SK-N-SH treated with all-trans-retinoic acid at 6 μM for 48 hours (cell line): Measurements from ENCODE around the gene DPP9.

Source experiments
- ATAC-seq: fragments of 200-7000 bp; cut with Tn5 transposase; 3 replicates; pipeline ENCODE4 v1.9.1; 2020; ENCODE audit warnings: mild to moderate bottlenecking, moderate library complexity
- ARNTL ChIP-seq: fragments of 450-650 bp; formaldehyde crosslinking; IDR thresholded peaks from 2 replicates; pipeline ENCODE4 v1.5.0; 2020; ENCODE audit warnings: low read depth, mild to moderate bottlenecking, moderate library complexity, borderline replicate concordance
- BACH2 ChIP-seq: fragments of 250-450 bp; sonication (Bioruptor Pico); IDR thresholded peaks from 2 replicates; pipeline ENCODE4 v1.9.0; 2021; ENCODE audit warnings: mild to moderate bottlenecking, borderline replicate concordance
- CSDC2 ChIP-seq: fragments of 250-450 bp; sonication (Bioruptor Pico); IDR thresholded peaks from 2 replicates; pipeline ENCODE4 v1.5.0; 2020; ENCODE audit warnings: mild to moderate bottlenecking, moderate library complexity
- ESRRG ChIP-seq: fragments of 250-450 bp; sonication (Bioruptor Pico); IDR thresholded peaks from 2 replicates; pipeline ENCODE4 v1.6.1; 2021; ENCODE audit warnings: mild to moderate bottlenecking
- GLIS3 ChIP-seq: fragments of 250-450 bp; sonication (Bioruptor Pico); IDR thresholded peaks from 2 replicates; pipeline ENCODE4 v1.5.0; 2020; ENCODE audit warnings: mild to moderate bottlenecking, moderate library complexity
- OSR1 ChIP-seq: fragments of 250-450 bp; sonication (Bioruptor Pico); IDR thresholded peaks from 2 replicates; pipeline ENCODE4 v1.8.0; 2022; ENCODE audit warnings: moderate library complexity, mild to moderate bottlenecking, inconsistent platforms
- RARB ChIP-seq: fragments of 250-450 bp; sonication (Bioruptor Pico); IDR thresholded peaks from 2 replicates; pipeline ENCODE4 v1.8.0; 2021; ENCODE audit warnings: mild to moderate bottlenecking, moderate library complexity
- SNAI2 ChIP-seq: fragments of 250-450 bp; sonication (Bioruptor Pico); IDR thresholded peaks from 2 replicates; pipeline ENCODE4 v1.5.0; 2020; ENCODE audit warnings: mild to moderate bottlenecking, moderate library complexity
- TCF4 ChIP-seq: fragments of 250-450 bp; sonication (Bioruptor Pico); IDR thresholded peaks from 2 replicates; pipeline ENCODE4 v1.8.0; 2021; ENCODE audit warnings: mild to moderate bottlenecking, moderate library complexity, borderline replicate concordance
- TOX ChIP-seq: fragments of 250-450 bp; sonication (Bioruptor Pico); IDR thresholded peaks from 2 replicates; pipeline ENCODE4 v1.8.0; 2021; ENCODE audit warnings: mild to moderate bottlenecking, moderate library complexity, borderline replicate concordance
- ZC3H10 ChIP-seq: fragments of 250-450 bp; sonication (Bioruptor Pico); IDR thresholded peaks from 2 replicates; pipeline ENCODE4 v1.5.1; 2021; ENCODE audit warnings: mild to moderate bottlenecking, moderate library complexity
- ZFP30 ChIP-seq: fragments of 450-650 bp; formaldehyde crosslinking; IDR thresholded peaks from 2 replicates; pipeline ENCODE4 v1.5.0; 2022; ENCODE audit warnings: mild to moderate bottlenecking, moderate library complexity
- ZNF70 ChIP-seq: fragments of 450-650 bp; formaldehyde crosslinking; IDR thresholded peaks from 2 replicates; pipeline ENCODE4 v1.5.0; 2020; ENCODE audit warnings: mild to moderate bottlenecking, moderate library complexity
- ZNF8 ChIP-seq: fragments of 450-650 bp; formaldehyde crosslinking; IDR thresholded peaks from 2 replicates; pipeline ENCODE4 v1.5.0; 2020; ENCODE audit warnings: mild to moderate bottlenecking, moderate library complexity
- TF ChIP-seq, protein P1 (sequence below): fragments of 250-450 bp; sonication (Bioruptor Pico); IDR thresholded peaks from 2 replicates; pipeline ENCODE4 v1.8.0; 2021; ENCODE audit warnings: low read depth, mild to moderate bottlenecking, moderate library complexity, borderline replicate concordance
- TF ChIP-seq, protein P2 (sequence below): fragments of 250-450 bp; sonication (Bioruptor Pico); IDR thresholded peaks from 2 replicates; pipeline ENCODE4 v1.5.0; 2020; ENCODE audit warnings: mild to moderate bottlenecking, moderate library complexity
- TF ChIP-seq, protein P3 (sequence below): fragments of 250-450 bp; sonication (Bioruptor Pico); IDR thresholded peaks from 2 replicates; pipeline ENCODE4 v1.8.0; 2020; ENCODE audit warnings: mild to moderate bottlenecking, moderate library complexity, borderline replicate concordance
- TF ChIP-seq, protein P4 (sequence below): fragments of 250-450 bp; sonication (Bioruptor Pico); IDR thresholded peaks from 2 replicates; pipeline ENCODE4 v1.5.1; 2020; ENCODE audit warnings: low read depth, mild to moderate bottlenecking, moderate library complexity
- TF ChIP-seq, protein P5 (sequence below): fragments of 250-450 bp; sonication (Bioruptor Pico); IDR thresholded peaks from 2 replicates; pipeline ENCODE4 v1.5.1; 2021; ENCODE audit warnings: mild to moderate bottlenecking, moderate library complexity

DPP9 gene

DNA sequence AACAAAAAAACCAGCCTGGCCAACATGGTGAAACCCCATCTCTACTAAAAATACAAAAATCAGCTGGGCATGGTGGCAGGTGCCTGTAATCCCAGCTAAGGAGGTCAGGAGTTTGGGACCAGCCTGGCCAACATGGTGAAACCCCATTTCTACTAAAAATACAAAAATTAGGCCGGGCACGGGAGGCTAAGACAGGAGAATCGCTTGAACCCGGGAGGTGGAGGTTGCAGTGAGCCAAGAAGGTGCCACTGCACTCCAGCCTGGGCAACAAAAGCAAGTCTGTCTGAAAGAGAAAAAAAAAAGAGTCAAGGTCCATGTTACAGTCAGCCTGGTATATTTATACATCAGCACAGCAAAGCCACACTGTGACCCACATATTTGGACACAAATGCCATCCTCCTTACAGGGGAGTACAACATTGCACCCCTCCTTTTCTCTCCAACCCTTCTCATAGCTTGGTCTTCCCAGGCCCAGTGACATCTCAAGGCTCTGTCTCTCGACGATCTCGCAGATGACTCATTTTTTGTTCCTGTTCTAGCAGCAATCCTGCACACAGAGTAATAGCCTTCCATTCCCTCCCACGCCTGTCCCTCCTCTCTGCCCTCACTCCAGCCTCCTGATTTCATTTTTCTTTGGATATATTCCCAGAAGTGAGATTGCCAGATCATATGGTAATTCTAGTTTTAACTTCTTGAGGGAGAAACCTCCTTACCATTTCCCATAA lies 21.0 kb upstream of the DPP9 start:
- ATAC-seq, result peak; percentile 99
- TF ChIP-seq, protein P1, sequence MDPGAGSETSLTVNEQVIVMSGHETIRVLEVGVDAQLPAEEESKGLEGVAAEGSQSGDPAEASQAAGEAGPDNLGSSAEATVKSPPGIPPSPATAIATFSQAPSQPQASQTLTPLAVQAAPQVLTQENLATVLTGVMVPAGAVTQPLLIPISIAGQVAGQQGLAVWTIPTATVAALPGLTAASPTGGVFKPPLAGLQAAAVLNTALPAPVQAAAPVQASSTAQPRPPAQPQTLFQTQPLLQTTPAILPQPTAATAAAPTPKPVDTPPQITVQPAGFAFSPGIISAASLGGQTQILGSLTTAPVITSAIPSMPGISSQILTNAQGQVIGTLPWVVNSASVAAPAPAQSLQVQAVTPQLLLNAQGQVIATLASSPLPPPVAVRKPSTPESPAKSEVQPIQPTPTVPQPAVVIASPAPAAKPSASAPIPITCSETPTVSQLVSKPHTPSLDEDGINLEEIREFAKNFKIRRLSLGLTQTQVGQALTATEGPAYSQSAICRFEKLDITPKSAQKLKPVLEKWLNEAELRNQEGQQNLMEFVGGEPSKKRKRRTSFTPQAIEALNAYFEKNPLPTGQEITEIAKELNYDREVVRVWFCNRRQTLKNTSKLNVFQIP, result no peak
- TF ChIP-seq ESRRG (CRISPR knock-in tag) (no peak), BACH2 (CRISPR knock-in tag) (no peak), SNAI2 (CRISPR knock-in tag) (no peak), ARNTL (CRISPR knock-in tag) (no peak), RARB (CRISPR knock-in tag) (no peak), OSR1 (no peak), ZC3H10 (CRISPR knock-in tag) (no peak), TOX (CRISPR knock-in tag) (no peak), ZNF70 (CRISPR knock-in tag) (no peak), ZFP30 (CRISPR knock-in tag) (no peak), CSDC2 (no peak), GLIS3 (CRISPR knock-in tag) (no peak)
- TF ChIP-seq, protein P2, sequence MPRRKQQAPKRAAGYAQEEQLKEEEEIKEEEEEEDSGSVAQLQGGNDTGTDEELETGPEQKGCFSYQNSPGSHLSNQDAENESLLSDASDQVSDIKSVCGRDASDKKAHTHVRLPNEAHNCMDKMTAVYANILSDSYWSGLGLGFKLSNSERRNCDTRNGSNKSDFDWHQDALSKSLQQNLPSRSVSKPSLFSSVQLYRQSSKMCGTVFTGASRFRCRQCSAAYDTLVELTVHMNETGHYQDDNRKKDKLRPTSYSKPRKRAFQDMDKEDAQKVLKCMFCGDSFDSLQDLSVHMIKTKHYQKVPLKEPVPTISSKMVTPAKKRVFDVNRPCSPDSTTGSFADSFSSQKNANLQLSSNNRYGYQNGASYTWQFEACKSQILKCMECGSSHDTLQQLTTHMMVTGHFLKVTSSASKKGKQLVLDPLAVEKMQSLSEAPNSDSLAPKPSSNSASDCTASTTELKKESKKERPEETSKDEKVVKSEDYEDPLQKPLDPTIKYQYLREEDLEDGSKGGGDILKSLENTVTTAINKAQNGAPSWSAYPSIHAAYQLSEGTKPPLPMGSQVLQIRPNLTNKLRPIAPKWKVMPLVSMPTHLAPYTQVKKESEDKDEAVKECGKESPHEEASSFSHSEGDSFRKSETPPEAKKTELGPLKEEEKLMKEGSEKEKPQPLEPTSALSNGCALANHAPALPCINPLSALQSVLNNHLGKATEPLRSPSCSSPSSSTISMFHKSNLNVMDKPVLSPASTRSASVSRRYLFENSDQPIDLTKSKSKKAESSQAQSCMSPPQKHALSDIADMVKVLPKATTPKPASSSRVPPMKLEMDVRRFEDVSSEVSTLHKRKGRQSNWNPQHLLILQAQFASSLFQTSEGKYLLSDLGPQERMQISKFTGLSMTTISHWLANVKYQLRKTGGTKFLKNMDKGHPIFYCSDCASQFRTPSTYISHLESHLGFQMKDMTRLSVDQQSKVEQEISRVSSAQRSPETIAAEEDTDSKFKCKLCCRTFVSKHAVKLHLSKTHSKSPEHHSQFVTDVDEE, result no peak
- TF ChIP-seq, protein P3, sequence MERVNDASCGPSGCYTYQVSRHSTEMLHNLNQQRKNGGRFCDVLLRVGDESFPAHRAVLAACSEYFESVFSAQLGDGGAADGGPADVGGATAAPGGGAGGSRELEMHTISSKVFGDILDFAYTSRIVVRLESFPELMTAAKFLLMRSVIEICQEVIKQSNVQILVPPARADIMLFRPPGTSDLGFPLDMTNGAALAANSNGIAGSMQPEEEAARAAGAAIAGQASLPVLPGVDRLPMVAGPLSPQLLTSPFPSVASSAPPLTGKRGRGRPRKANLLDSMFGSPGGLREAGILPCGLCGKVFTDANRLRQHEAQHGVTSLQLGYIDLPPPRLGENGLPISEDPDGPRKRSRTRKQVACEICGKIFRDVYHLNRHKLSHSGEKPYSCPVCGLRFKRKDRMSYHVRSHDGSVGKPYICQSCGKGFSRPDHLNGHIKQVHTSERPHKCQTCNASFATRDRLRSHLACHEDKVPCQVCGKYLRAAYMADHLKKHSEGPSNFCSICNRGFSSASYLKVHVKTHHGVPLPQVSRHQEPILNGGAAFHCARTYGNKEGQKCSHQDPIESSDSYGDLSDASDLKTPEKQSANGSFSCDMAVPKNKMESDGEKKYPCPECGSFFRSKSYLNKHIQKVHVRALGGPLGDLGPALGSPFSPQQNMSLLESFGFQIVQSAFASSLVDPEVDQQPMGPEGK (CRISPR knock-in tag), result no peak
- TF ChIP-seq, protein P4, sequence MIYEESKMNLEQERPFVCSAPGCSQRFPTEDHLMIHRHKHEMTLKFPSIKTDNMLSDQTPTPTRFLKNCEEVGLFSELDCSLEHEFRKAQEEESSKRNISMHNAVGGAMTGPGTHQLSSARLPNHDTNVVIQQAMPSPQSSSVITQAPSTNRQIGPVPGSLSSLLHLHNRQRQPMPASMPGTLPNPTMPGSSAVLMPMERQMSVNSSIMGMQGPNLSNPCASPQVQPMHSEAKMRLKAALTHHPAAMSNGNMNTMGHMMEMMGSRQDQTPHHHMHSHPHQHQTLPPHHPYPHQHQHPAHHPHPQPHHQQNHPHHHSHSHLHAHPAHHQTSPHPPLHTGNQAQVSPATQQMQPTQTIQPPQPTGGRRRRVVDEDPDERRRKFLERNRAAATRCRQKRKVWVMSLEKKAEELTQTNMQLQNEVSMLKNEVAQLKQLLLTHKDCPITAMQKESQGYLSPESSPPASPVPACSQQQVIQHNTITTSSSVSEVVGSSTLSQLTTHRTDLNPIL (CRISPR knock-in tag), result no peak
- TF ChIP-seq, protein P5, sequence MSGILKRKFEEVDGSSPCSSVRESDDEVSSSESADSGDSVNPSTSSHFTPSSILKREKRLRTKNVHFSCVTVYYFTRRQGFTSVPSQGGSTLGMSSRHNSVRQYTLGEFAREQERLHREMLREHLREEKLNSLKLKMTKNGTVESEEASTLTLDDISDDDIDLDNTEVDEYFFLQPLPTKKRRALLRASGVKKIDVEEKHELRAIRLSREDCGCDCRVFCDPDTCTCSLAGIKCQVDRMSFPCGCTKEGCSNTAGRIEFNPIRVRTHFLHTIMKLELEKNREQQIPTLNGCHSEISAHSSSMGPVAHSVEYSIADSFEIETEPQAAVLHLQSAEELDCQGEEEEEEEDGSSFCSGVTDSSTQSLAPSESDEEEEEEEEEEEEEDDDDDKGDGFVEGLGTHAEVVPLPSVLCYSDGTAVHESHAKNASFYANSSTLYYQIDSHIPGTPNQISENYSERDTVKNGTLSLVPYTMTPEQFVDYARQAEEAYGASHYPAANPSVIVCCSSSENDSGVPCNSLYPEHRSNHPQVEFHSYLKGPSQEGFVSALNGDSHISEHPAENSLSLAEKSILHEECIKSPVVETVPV (CRISPR knock-in tag), result no peak

DNA sequence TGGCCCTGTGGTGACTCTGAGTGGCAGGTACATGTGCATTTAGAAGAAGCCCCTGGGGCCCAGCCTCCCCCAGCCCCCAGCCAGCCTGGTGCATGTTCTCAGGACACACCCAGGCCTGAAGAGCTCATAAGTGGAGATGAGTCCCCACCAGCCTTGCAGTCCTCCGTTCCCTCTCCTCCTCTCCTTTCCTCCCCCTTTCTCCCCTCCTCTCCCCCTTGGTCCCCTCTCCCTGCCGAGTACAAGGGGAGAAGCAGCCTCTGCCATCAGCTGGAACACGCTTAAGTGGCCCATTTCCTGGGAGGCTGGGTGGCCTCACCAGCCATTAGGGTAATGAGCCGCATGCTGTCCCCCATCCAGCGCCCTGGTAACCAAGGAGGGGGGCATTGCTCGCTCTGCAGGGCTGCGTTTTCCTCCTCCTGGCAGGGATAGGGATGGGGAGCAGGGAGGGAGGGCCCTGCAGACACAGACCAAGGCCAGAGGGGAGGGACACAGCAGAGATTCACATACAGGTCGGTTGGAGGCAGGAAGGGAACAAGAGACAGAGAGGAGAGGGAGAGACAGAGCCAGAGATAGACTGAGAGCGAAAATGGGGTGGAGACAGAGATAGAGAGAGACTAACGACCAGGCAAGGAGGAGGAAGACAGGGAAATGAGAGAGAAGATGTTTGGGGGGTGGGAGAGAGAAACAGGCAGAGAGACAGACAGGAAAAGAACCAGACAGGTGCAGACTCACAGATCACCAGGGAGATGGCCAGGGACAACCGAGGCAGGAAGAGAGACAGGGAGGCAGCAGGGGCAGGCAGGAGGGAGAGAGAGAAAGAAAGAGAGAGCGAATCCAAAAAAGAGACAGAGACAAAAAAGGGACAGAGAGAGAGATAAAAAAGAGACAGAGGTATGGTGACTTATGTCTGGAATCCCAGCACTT lies 19.3 kb upstream of the DPP9 start:
- TF ChIP-seq GLIS3 (CRISPR knock-in tag) (no peak), ZC3H10 (CRISPR knock-in tag) (no peak)
- peak; percentile 17; the same call in 1 of the 3 replicates for ATAC-seq

DNA sequence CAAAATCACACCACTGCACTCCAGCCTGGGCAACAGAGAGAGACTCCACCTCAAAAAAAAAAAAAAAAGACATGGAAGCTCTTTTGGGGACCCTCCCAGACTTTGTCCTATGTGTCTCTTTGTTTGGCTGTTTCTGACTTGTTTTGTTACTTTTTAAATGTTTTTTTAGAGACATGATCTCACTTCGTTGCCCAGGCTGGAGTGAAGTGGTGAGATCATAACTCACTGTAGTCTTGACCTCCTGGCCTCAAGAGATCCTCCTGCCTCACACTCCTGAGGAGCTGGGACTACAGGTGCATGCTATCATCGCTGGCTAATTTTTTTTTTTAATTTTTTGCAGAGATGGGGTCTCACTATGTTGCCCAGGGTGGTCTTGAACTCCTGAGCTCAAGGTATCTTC lies 16.4 kb upstream of the DPP9 start:
- no peak for TF ChIP-seq ZNF70 (CRISPR knock-in tag)
- no peak for ATAC-seq

DNA sequence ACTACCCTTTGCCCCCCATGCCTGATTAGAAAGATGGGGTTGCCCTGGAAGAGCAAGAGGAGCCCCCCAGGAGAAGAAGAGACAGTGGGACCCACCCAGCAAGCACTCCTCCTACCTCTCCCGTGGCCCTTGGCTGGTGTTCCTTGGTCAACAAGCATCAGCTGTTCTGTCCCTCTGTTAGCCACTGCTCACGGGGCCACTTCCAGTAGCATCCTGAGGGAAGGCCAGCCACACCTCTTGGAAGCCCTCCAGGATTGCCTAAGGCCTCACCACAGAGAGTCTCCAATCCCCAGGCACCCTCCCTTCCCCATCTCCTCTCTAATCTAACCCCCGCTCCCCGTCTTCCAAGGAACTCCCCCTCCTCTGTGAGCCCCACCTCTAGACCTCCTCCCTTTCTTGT lies 15.1 kb upstream of the DPP9 start:
- ATAC-seq, result no peak
- TF ChIP-seq TCF4 (CRISPR knock-in tag), result no peak
- no peak for TF ChIP-seq ZNF8 (CRISPR knock-in tag)
- no peak for TF ChIP-seq CSDC2
- TF ChIP-seq ZNF70 (CRISPR knock-in tag), result no peak
- TF ChIP-seq ARNTL (CRISPR knock-in tag), result no peak
- TF ChIP-seq, protein P2, result no peak
- no peak for TF ChIP-seq ZC3H10 (CRISPR knock-in tag)
- TF ChIP-seq GLIS3 (CRISPR knock-in tag), result no peak
- TF ChIP-seq, protein P3 (CRISPR knock-in tag), result no peak
- TF ChIP-seq SNAI2 (CRISPR knock-in tag), result no peak
- TF ChIP-seq ZFP30 (CRISPR knock-in tag), result no peak
